SK-N-DZ (cell line): ENCODE results near the gene FUT8.
A peak's percentile ranks its signal among the peaks of the same experiment; 100 is the strongest.

Experiments
- DNase-seq: peaks from one replicate; pipeline ENCODE4 v3.0.0-alpha.2; 2015; ENCODE audit warnings: low spot score
- small RNA-seq, 2 experiments: library from RNA; depleted of rRNA; stranded (forward); fragments of <200 nt; gene quantifications; one replicate each; pipeline ENCODE3, GENCODE V24; 2014

The FUT8 gene

DNA sequence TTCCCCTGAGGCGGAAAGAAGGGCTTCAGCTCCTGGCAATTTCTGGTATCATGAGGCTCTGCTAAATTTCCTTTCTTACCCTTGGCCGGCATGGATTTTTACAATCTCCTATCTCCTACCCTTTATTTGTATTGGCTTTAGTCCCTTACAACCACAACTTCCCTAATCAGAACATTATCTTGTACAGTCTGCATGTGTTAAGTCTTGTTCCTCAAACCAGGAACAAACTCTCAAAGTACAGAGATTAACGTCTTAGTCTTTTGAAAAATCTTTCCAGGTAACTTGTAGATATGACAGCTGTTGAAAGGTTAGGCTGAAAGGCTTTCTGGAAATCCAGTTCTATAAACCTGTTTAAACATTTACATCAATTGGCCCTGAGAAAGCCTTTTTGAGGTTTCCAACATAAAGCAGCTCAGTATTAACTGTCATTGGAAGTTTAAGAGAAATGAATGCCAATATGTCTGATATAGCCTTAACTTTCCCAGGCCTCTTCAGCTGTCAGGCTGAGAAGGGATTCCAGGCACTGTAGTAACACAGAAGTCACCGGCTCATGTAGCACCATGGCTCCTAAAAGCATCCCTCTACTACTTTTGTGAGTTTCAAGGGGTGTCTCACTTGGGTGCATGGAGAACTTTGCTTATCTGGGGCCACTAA is 360.5 kb downstream of the FUT8 start:
- DNase-seq, result no peak

DNA sequence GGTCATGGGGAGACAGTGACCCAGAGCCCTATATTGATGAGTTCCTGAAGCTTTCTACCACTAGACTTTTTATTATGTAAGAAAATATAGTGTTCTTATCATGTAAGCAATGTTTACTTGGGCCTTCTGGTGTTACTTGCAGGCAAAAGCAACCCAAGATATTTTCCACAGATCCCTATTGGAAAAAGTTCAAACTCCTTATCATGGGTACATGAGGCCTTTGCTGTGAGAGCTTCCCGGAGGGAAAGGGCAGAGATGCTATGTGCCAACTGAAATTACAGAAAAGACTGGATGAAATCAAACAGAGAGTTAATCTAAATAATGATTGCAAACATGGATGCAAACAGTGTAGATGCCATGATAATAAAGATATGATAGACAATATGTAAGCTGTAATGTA is 361.5 kb downstream of the FUT8 start:
- no peak for DNase-seq

DNA sequence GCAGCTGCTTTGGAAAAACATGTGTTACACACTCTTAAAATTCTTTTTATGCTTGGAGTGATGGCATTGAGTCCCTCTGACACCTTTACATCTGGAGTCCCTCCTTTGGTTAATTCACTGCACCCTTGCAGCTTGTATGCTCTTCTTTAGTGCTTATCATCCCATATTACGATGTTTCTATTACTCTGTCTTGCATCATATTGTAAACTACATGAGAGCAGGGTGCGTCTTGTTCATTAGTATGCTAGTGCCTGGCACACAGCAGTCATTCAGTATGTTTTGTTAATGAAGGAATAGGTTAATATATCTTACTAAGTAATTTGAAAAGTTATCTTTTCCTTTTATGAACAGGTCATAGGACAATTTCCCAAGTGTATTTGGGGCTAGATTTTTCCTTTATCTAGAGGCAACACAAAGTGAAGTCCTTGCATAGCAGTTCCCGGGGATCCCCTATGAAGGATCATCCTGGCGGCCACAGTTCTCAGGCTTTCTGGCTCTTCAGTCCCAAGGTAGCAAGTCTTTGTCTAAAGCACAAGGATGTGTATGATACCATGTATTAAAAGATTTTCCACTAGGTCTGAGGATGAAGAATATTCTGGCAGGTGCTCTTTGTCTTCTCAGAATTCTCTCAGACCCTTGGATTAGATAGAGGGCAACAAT is 363.8 kb downstream of the FUT8 start:
- no peak for DNase-seq

DNA sequence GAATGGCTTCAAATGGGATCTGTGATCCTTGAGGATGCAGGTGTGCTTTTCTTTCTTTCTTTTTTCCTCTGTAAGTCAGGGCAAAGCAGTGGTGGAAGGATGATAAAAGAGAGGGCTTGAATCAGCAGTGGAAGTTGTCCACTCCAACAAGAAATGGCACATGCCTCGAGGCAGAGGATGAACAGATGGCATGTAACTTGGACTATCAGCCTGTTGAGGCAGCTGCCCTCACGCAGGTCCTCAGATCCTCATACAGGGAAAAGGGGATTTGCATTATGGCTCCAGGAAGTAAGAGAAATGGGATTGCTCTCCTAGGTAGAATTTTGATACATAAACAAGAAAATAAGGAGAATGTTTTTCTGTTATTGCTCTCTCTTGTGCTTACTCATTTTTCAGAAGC is 368.0 kb downstream of the FUT8 start:
- DNase-seq, result no peak

DNA sequence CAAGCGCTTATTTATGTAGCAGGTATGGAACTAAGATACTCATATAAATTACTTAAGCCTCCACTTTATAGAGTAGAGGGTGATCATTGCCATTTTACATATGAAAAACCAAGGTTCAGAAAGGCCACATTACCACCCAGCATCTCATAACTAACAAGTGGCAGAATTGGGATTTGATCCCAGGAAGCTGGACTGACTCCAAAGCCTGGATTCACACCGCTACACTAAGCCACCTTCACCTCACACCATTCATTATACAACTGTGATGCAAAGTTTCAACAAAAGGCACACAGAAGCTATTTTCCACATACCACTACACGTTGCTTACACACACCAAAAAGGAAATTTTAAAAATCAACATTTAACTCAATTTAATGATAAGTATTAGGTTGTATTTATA is 370.6 kb downstream of the FUT8 start:
- no peak for DNase-seq

DNA sequence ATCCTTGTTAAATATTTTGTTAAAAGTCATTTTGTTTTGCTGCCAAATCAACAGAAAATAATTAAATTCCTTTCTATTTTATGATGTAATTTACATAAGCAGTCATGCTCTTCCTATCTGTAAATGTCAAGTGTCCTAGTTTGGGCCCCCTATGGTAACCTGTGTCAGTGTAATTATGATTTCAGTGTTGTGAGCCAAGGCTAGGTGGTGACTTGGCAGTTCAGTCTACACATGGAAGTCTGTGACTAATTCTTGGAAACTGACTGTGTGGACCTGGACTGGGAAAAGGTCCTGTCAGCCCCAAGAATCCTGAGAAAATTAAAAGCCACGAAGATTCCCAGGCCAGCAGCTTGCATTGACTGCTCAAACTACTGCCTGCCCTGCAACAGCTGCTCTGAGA is 371.0 kb downstream of the FUT8 start:
- DNase-seq, result no peak

DNA sequence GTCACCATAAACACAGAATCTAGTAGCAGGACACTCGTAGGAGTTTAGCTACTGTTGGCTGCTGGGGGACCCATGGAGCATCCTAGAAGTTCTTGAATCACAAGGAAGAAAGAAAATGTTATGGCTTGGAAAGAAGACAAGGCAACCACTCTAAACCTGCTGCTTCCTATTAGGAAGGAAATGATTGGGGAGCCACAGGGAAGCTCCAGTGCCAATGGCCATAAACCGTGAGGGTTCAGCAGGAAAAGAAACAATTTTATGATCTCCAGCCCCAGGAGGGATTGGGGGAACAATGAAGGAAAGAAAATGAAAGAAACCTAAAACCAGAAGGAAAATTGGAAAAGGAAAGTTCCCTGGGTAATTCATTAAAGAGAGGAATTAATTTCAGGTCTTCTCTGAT is 372.0 kb downstream of the FUT8 start:
- DNase-seq, result no peak

DNA sequence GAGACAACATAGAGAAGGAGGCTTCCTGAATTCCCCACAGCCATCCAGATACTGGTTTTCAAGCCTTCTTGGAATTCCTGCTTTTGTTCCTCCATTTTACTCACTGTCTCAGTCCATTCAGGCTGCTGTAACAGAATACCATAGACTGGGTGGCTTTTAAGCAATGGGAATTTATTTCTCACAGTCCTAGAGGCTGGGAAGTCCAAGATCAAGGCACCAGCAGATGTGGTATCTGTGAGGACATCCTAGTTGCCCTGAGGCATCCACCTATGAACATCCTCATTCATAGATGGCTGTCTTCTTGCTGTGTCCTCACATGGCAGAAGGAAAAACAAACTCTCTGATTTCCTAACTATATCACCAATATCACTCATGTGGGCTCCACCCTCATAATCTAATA is 374.9 kb downstream of the FUT8 start:
- no peak for DNase-seq

DNA sequence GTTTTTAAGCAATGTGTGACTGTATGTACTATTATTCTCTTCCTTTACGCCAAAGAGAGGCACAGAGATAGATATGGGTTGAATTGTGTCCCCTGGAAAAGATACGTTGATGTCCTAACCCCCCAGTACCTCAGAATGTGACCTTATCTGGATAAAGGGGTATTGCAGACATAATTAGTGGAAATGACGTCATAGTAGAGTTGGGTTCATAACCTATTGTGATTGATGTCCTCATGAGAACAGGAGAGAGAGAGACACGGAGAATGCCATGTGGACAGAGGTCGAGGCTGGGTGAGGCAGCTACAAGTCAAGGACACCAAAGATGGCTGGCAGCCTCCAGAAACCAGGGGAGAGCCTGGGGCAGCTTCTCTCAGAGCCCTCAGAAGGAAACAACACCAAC is 376.3 kb downstream of the FUT8 start:
- no peak for DNase-seq

DNA sequence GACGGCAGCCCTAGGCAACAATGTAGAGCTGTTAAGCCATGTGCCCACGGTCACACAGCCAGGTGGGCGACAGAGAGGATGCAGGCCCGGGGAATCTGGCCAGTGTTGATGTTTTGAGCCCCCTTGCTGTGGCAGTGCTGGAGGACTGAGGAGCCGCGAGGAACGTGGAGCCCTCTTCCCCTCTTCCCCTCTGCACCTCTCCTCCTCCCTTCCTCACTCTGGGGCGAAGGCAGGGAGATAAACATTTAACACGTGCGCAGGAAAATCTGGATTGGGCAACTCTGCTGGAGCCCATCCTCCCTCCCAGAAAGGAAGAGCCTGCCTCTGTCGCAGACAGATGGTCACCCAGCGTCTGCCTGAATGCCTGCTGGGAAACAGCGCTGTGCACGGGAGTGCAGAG is 376.8 kb downstream of the FUT8 start:
- peak; percentile 58 for DNase-seq

DNA sequence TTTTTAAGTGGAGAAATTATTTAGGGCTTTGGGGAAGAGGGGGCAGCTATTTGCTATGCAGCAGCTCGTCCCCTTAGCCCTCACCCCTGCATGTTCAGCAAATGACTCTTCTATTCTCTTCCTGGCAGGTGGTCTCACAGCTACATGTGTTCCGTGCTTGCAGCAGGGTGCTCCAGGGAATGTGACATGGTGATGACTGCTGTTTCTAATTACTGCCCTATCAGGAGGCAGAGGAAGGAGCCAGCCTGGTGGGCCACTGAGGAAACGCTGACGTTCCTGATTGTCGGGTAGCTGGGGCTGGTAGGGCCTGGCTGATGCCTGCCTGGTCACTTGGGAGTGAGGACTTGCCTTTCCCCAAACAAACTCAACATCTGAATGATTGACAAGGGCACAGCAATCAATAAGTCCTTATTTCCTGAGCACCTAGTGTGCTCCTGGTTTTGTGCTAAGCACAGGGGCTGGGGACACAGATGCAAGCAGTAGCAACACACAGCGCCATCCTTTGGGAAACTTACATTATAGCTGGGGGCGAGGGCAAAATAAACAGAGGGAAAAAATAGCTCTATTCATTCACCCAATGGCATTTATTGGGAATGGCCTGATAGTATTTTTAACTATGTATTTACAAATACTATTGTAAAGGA is 377.8 kb downstream of the FUT8 start:
- DNase-seq, result peak; percentile 75

DNA sequence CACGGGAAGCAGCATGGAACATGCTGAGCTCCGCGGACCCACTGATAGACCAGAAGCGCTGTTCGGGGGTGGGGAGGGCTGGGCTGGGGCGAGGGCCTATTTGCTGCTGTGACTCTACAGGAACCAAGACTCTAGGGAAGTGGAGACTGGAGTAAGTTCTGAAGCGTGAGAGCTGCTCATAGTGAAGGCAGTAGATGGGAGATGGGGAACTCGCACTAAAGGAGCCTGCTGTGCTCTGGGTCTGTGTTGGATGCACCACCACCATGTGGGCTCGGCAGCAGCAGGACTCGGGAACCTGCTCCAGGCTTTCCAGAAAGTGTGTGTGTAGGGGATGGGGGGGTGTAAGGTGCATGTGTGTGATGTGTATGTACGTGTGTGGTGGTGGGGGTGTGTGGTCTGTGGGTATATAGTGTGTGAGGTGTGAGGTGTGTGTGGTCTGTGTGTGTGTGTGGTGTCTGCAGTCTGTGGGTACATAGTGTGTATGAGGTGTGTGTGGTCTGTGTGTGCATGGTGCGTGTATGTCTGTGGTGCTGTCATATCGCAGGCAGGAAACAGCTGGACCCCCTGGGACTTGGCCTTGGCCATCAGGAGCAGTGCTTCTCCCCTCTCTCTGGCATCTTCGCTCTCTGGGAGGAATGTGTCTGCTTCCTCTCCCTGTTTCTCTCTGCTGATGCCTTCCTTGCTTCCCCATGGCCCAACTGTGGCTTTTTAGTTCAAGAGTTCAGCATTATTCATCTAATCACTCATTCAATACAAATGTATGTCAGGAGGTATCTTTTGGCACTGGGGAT is 378.9 kb downstream of the FUT8 start:
- DNase-seq, result peak; percentile 32

DNA sequence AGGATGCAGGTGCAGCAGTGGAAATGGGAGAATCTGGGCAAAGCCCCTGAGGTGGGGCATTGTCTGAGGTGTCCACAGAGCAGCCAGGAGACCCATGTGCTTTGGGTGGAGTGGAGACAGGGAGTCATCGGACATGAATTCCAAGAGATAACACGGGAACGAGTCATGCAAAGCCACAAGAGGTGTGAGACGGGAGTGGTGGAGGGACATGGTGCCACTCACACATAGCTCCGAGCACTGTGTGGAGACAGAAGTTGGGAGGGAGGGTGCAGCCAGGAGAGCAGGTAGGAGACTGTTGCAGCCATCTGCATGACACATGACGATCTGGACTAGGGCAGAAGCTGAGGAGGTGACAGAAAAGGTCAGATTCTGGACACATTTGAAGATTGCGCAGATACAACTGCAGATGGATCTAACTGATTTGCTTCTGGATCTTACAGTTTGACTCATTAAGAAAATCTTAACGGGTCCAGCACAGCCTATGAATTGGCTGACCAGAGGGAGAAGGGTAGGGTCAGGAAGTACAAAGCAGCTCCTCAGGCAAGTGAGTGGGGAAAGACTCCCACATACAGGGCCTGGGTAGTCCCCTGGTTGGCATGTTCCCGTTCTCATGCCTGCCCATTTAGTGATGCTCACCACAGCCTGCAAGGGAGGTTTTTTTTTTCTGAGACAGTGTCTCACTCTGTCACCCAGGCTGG is 379.8 kb downstream of the FUT8 start:
- DNase-seq, result no peak

Small RNA genes within 50 kb of the gene (small RNA-seq; reads per million reads assigned to genes)
- 0 reads per million in 2 experiments for gene MIR625
